ENCODE results near the gene FANCC.

Gene FANCC

GRCh38 chr9:95058121-95058785, 259.3 kb downstream of the FANCC start:
- DNase-seq: no peak

GRCh38 chr9:95057101-95057500, 260.4 kb downstream of the FANCC start:
- no peak for DNase-seq

GRCh38 chr9:95055851-95056551, 261.5 kb downstream of the FANCC start:
- DNase-seq: no peak

GRCh38 chr9:95055334-95055850, 262.1 kb downstream of the FANCC start:
- DNase-seq: no peak

GRCh38 chr9:95053611-95054570, 263.6 kb downstream of the FANCC start:
- no peak for DNase-seq

- DNase-seq: no peak
These were observed 267.7 kb downstream of the FANCC start for GRCh38 chr9:95049761-95050160.
